CD4-positive, alpha-beta T cell treated with Interleukin-17A for 4 hours (primary cell): ENCODE results near the gene S100P.

Experiments used
- DNase-seq: peaks from one replicate; pipeline ENCODE4 v3.0.0-alpha.2; 2020; ENCODE audit warnings: mixed read lengths

S100P gene

GRCh38 chr4:6673660-6674499 lies 19.8 kb upstream of the S100P start:
- DNase-seq, result peak; percentile 94

- DNase-seq, result peak; percentile 77
These were observed 19.1 kb upstream of the S100P start for GRCh38 chr4:6674500-6675149.

- DNase-seq, result peak; percentile 34
These were observed 16.7 kb upstream of the S100P start for GRCh38 chr4:6676722-6677558.

GRCh38 chr4:6680372-6681034 lies 13.2 kb upstream of the S100P start:
- DNase-seq, result no peak

- no peak for DNase-seq
These were observed 12.5 kb upstream of the S100P start for GRCh38 chr4:6681191-6681590.

GRCh38 chr4:6682862-6683590 lies 10.7 kb upstream of the S100P start:
- DNase-seq, result no peak

GRCh38 chr4:6684656-6685055 lies 9.0 kb upstream of the S100P start:
- DNase-seq, result no peak

GRCh38 chr4:6686104-6686787 lies 7.4 kb upstream of the S100P start:
- no peak for DNase-seq

GRCh38 chr4:6687947-6688878 lies 5.5 kb upstream of the S100P start:
- no peak for DNase-seq

GRCh38 chr4:6688879-6689505 lies 4.7 kb upstream of the S100P start:
- DNase-seq, result peak; percentile 83

- DNase-seq, result peak; percentile 35
These were observed 4.1 kb upstream of the S100P start for GRCh38 chr4:6689506-6689960.

- DNase-seq, result no peak
These were observed 1.3 kb upstream of the S100P start for GRCh38 chr4:6692379-6692778.

GRCh38 chr4:6692806-6693205 lies 872 bp upstream of the S100P start:
- no peak for DNase-seq

GRCh38 chr4:6694177-6694901 lies 661 bp downstream of the S100P start:
- DNase-seq, result peak; percentile 69

GRCh38 chr4:6695660-6696610 lies 2.3 kb downstream of the S100P start:
- peak; percentile 82 for DNase-seq

- peak; percentile 46 for DNase-seq
These were observed 2.9 kb downstream of the S100P start for GRCh38 chr4:6696611-6697010.

- no peak for DNase-seq
These were observed 3.5 kb downstream of the S100P start for GRCh38 chr4:6697131-6697530.

GRCh38 chr4:6699388-6699787 lies 5.7 kb downstream of the S100P start:
- peak; percentile 54 for DNase-seq
